Adrenal gland (tissue), 12 donors: ENCODE results near the gene PKMYT1. TPM values are rescaled to one million over a fixed set of nuclear protein-coding genes. Genes with fewer than 3 reads are reported as not detected.
"Not testable (repeated sequence)": the region's sequence is repeated elsewhere in the genome, so short reads cannot be mapped to it uniquely, and the experiment has no call there.

Source experiments
- DNase-seq, 7 donors: peaks; one replicate each; pipeline ENCODE4 v3.0.0-alpha.2; 2019 to 2020
- H3K27ac ChIP-seq, 5 donors: fragments of 200-600 bp; sonication (generic) in 4 of 5; 1 replicate in 3 of 5; 2 replicates in 2 of 5; pipeline versions ENCODE4 v1.5.1 to v1.8.0; 2016 to 2020; ENCODE audit warnings: mild to moderate bottlenecking in 1 of 5
- H3K27me3 ChIP-seq: fragments of 200-600 bp; 2 replicates; pipeline ENCODE4 v1.8.0; 2021
- H3K36me3 ChIP-seq, 2 donors: fragments of 200-600 bp; replicated peaks in 1 of 2; 1 replicate in 1 of 2; 2 replicates in 1 of 2; pipeline versions ENCODE4 v1.5.1 to v1.8.0; 2018 to 2022
- H3K4me1 ChIP-seq, 2 donors: fragments of 200-600 bp; replicated peaks in 1 of 2; 1 replicate in 1 of 2; 2 replicates in 1 of 2; pipeline versions ENCODE4 v1.5.1 to v1.8.0; 2018 to 2021
- H3K4me3 ChIP-seq, 4 donors: fragments of 200-600 bp; sonication (generic) in 3 of 4; one replicate each; pipeline ENCODE4 v1.5.1; 2016 to 2018
- H3K9me3 ChIP-seq, 3 donors: fragments of 200-600 bp; sonication (generic) in 1 of 3; replicated peaks in 1 of 3; 1 replicate in 2 of 3; 2 replicates in 1 of 3; pipeline versions ENCODE4 v1.5.1 to v1.8.0; 2016 to 2021
- CTCF ChIP-seq, 6 experiments: fragments of 450-650 bp in 4 of 6; fragments of 200-600 bp in 2 of 6; sonication (generic) in 1 of 6; IDR thresholded peaks; 1 replicate in 5 of 6; 2 replicates in 1 of 6; pipeline versions ENCODE4 v1.5.1 to v1.8.0; 2016 to 2021; ENCODE audit warnings: antibody characterized with exemption in 6 of 6, mild to moderate bottlenecking in 2 of 6, moderate library complexity in 1 of 6
- POLR2A ChIP-seq, 2 donors: fragments of 450-650 bp; IDR thresholded peaks; one replicate each; pipeline ENCODE4 v1.6.1; 2017; ENCODE audit warnings: antibody characterized with exemption in 2 of 2, mild to moderate bottlenecking in 2 of 2, moderate library complexity in 1 of 2
- WGBS, 4 donors: extraction: QIAGEN DNeasy Blood & Tissue Kit in 2 of 4; methylation state at CpG; one replicate each; pipeline versions ENCODE4 v1.1.5 to v1.1.7; 2013 to 2017; 5-methylcytosine and 5-hydroxymethylcytosine counted together
- intact Hi-C, 2 donors: fragments of 100-400 bp; cut with DNase I; formaldehyde crosslinking; loops; one replicate each; pipeline versions ENCODE4 v1.14.1 to v1.15.0; 2022 to 2023
- polyA plus RNA-seq, 3 donors: library from polyadenylated mRNA; stranded (reverse); fragments of 200-250 nt in 2 of 3; fragments of 350-450 nt in 1 of 3; fragmentation: Illumina TruSeq in 1 of 3; extraction: RNeasy Lipid Tissue Mini Kit (QIAGEN cat#74804) in 1 of 3; gene quantifications; one replicate each; pipeline ENCODE4 v1.2.3, GENCODE V29; 2013 to 2014
- total RNA-seq, 9 donors: library from RNA; depleted of rRNA in 4 of 9; stranded (reverse); fragments of >200 nt in 4 of 9; fragments of 120-200 nt in 1 of 9; fragmentation: NEBNext Ultra II Directional in 1 of 9; extraction: Animal tissue kit (Norgen Biotek cat#: 25700) in 1 of 9; gene quantifications; one replicate each; pipeline versions ENCODE4 v1.1.0 to v1.2.4, GENCODE V29; 2013 to 2023
- donor health status: healthy with polysubstance abuse.
- donor health status: Bipolar disorder and iron deficiency.
- donor health status: DM: yes; HTN: yes; CAD: no.
- donor health status: DM: no; HTN: no; CAD: no.
- donor health status: DM: no; HTN: no; CAD: no.
- donor health status: DM: yes; HTN: yes; CAD: no.

The PKMYT1 gene
- total and polyA plus RNA-seq, 12 donors = 0.46 to 7.0 (median 2.9) TPM

GRCh38 chr16:2933701-2934100, 46.5 kb downstream of the PKMYT1 start:
- no peaks in the 10 kb centered on the region for H3K27me3 ChIP-seq
- WGBS, 4 donors = 87 to 96% (median 91%) methylated on average over 4 to 22 of the region's 22 CpGs

GRCh38 chr16:2933136-2933535, 47.1 kb downstream of the PKMYT1 start:
- 92 to 100% (median 94%) methylated on average over 1 to 30 of the region's 30 CpGs for WGBS, 4 donors
- no peak for TF ChIP-seq CTCF (IDR thresholded peaks at IDR 0.05)
- TF ChIP-seq POLR2A (IDR thresholded peaks at IDR 0.05) = no peak
- H3K27me3 ChIP-seq = no peaks in the 10 kb centered on the region
- H3K9me3 ChIP-seq = no peaks in the 10 kb centered on the region
- H3K4me3 ChIP-seq = no peak overlapping the region
- intact Hi-C loops = no loop called here
- H3K36me3 ChIP-seq = peaks cover 0 to 62% of the 10 kb centered on the region in 2 donors
- no peaks in the 10 kb centered on the region for H3K4me1 ChIP-seq
- H3K27ac ChIP-seq = no peak overlapping the region
- DNase-seq = no peak

More at GRCh38 chr16:2933701-2934100, 46.5 kb downstream of the PKMYT1 start:
- Histone ChIP-seq H3K4me1 (no peaks in the 10 kb centered on the region), H3K9me3 (no peaks in the 10 kb centered on the region), H3K36me3 (peaks cover 0 to 66% of the 10 kb centered on the region in 2 donors), H3K4me3 (no peak overlapping the region), H3K27ac (no peak overlapping the region)
- no peak for TF ChIP-seq CTCF (IDR thresholded peaks at IDR 0.05)
- no peak for TF ChIP-seq POLR2A (IDR thresholded peaks at IDR 0.05)
- intact Hi-C loops = no loop called here
- DNase-seq = no peak

DNA sequence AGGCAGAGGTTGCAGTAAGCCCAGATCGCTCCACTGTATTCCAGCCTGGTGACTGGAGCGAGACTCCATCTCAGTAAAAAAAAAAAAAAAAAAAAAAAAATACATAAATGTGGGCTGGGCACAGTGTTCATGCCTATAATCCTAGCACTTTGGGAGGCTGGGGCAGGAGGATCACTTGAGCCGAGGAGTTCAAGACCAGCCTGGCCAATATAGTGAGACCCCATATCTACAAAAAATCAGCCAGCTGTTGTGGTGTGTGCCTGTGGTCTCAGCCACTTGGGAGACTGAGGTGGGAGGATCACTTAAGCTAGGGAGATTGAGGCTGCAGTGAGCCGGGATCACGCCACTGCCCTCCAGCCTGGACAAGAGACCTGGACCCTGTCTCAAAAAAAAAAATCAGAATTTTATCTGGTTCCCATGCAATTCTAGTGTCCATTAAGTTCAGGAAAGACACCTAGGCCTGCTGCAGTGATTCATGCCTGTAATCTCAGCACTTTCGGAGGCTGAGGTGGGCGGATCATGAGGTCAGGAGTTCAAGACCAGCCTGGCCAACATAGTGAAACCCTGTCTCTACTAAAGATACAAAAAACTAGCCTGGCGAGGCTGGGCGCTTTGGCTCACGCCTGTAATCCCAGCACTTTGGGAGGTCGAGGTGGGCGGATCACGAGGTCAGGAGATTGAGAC, 48.9 kb downstream of the PKMYT1 start:
- H3K27ac ChIP-seq, H3K4me3 ChIP-seq, H3K4me1 ChIP-seq, intact Hi-C loops, H3K27me3 ChIP-seq, H3K9me3 ChIP-seq, DNase-seq: not testable (repeated sequence)
- WGBS, 4 donors = 81 to 92% (median 91%) methylated on average over 13 of the region's 13 CpGs
- peaks cover 0 to 44% of the 10 kb centered on the region in 2 donors for H3K36me3 ChIP-seq

DNA sequence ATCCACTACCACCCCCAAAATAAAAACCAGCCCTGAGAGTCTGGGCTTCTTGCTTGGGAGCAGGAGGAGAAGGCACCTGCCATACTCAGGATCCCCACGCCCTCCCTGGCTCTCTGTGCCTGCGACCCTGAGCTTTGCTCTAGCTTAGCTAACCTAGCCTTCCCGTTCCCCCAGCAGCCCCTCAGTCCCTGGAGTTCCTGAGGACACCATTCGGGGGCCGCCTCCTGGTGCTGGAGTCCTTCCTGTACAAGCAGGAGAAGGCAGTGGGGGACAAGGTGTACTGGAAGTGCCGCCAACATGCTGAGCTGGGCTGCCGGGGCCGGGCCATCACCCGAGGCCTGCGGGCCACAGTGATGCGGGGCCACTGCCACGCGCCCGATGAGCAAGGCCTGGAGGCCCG, 50.0 kb downstream of the PKMYT1 start:
- no peaks in the 10 kb centered on the region for H3K9me3 ChIP-seq
- no peak for TF ChIP-seq POLR2A (IDR thresholded peaks at IDR 0.05)
- 88 to 95% (median 94%) methylated on average over 10 to 15 of the region's 15 CpGs for WGBS, 4 donors
- H3K4me3 ChIP-seq = no peak overlapping the region
- intact Hi-C loops = no loop called here
- DNase-seq = no peak
- H3K4me1 ChIP-seq = peaks cover 0 to 8% of the 10 kb centered on the region in 2 donors
- no peak overlapping the region for H3K27ac ChIP-seq
- no peaks in the 10 kb centered on the region for H3K27me3 ChIP-seq
- peaks cover 0 to 38% of the 10 kb centered on the region in 2 donors for H3K36me3 ChIP-seq

DNA sequence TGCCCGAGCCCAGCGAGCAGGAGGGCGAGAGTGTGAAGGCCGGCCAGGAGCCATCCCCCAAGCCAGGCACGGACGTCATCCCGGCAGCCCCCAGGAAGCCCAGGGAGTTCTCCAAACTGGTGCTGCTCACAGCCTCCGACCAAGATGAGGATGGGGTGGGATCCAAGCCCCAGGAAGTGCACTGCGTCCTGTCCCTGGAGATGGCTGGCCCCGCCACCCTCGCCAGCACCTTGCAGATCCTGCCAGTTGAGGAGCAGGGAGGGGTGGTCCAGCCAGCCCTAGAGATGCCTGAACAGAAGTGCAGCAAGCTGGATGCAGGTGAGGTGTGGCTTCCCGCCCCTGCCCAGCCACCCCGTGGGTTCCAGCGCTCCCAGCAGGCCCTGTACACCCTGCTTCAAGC, 50.6 kb downstream of the PKMYT1 start:
- H3K36me3 ChIP-seq = peaks cover 0 to 35% of the 10 kb centered on the region in 2 donors
- no peaks in the 10 kb centered on the region for H3K27me3 ChIP-seq
- no peak for DNase-seq
- H3K9me3 ChIP-seq = no peaks in the 10 kb centered on the region
- no peak overlapping the region for H3K27ac ChIP-seq
- no peak for TF ChIP-seq CTCF (IDR thresholded peaks at IDR 0.05)
- no peak for TF ChIP-seq POLR2A (IDR thresholded peaks at IDR 0.05)
- 89 to 100% (median 91%) methylated on average over 3 to 14 of the region's 14 CpGs; no CpG with 5 or more reads in 1 of the 4 donors for WGBS, 4 donors
- intact Hi-C loops = loop anchor here in 1 of 2 donors (5.0 to 10.0 kb wide), 2 partner anchors 55 to 92 kb away; partner anchors contain the start of gene PKMYT1
- peaks cover 0 to 8% of the 10 kb centered on the region in 2 donors for H3K4me1 ChIP-seq
- no peak overlapping the region for H3K4me3 ChIP-seq
